ENCODE measurements around the gene TMEM255A.

The TMEM255A gene

GRCh38 chrX:120334603-120335002 is 23.3 kb upstream of the TMEM255A start:
- WGBS, 2 donors (ENCODE audit: extremely low coverage in 2 of 2, insufficient read length in 2 of 2, insufficient replicate concordance in 1 of 2): no CpG with 5 or more reads among the region's 1 CpG
- Histone ChIP-seq H2BK120ac (ENCODE audit: low read depth, low read length) (no peak overlapping the region), H2BK5ac (ENCODE audit: low read length) (no peak overlapping the region), H3K36me3 (replicated peaks in 1 of 2; ENCODE audit: control insufficient read depth in 2 of 2, insufficient read depth in 2 of 2, low read length in 2 of 2) (no peaks in the 10 kb centered on the region), H3K18ac (ENCODE audit: low read length) (no peak overlapping the region), H2BK15ac (ENCODE audit: low read length) (no peak overlapping the region), H3K14ac (ENCODE audit: low read length) (no peak overlapping the region), H4K8ac (ENCODE audit: low read depth, low read length) (no peak overlapping the region), H2BK12ac (ENCODE audit: low read length) (no peak overlapping the region), H3K27me3 (ENCODE audit: control insufficient read depth in 3 of 3, insufficient read depth in 3 of 3, low read depth in 1 of 3, low read length in 3 of 3) (no peaks in the 10 kb centered on the region), H3K4me2 (ENCODE audit: insufficient read depth, low read length, poor library complexity, severe bottlenecking) (no peak overlapping the region), H2AK5ac (ENCODE audit: low read depth, low read length) (no peak overlapping the region), H3K4me3 (ENCODE audit: low read length in 2 of 2) (no peak overlapping the region), H3K9me3 (replicated peaks in 1 of 2; ENCODE audit: control insufficient read depth in 2 of 2, insufficient read depth in 1 of 2, low read depth in 1 of 2, low read length in 2 of 2) (peaks cover 0 to 3% of the 10 kb centered on the region in 2 donors), H3K4ac (ENCODE audit: low read length) (no peak overlapping the region), H3K9ac (ENCODE audit: low read depth, low read length, poor library complexity) (no peak overlapping the region), H3K4me1 (ENCODE audit: control insufficient read depth in 2 of 2, insufficient read depth in 1 of 2, low read depth in 1 of 2, low read length in 2 of 2) (no peaks in the 10 kb centered on the region), H3K23ac (ENCODE audit: low read depth, low read length, poor library complexity) (no peak overlapping the region), H3K79me1 (ENCODE audit: low read depth, low read length) (no peaks in the 10 kb centered on the region), H3K27ac (replicated peaks; ENCODE audit: low read length) (no peak overlapping the region), H2AFZ (ENCODE audit: low read length) (no peak overlapping the region), H4K91ac (ENCODE audit: low read depth, low read length, poor library complexity) (no peak overlapping the region)
- no peak for DNase-seq (ENCODE audit: low spot score)

- no peaks in the 10 kb centered on the region for H3K4me1 ChIP-seq (ENCODE audit: control insufficient read depth in 2 of 2, insufficient read depth in 1 of 2, low read depth in 1 of 2, low read length in 2 of 2)
- peaks cover 0 to 3% of the 10 kb centered on the region in 2 donors for H3K9me3 ChIP-seq (replicated peaks in 1 of 2; ENCODE audit: control insufficient read depth in 2 of 2, insufficient read depth in 1 of 2, low read depth in 1 of 2, low read length in 2 of 2)
- H4K8ac ChIP-seq (ENCODE audit: low read depth, low read length): no peak overlapping the region
- no peaks in the 10 kb centered on the region for H3K36me3 ChIP-seq (replicated peaks in 1 of 2; ENCODE audit: control insufficient read depth in 2 of 2, insufficient read depth in 2 of 2, low read length in 2 of 2)
- no peak overlapping the region for H3K27ac ChIP-seq (replicated peaks; ENCODE audit: low read length)
- H3K4ac ChIP-seq (ENCODE audit: low read length): no peak overlapping the region
- H3K79me1 ChIP-seq (ENCODE audit: low read depth, low read length): no peaks in the 10 kb centered on the region
- H3K4me3 ChIP-seq (ENCODE audit: low read length in 2 of 2): no peak overlapping the region
- H2BK15ac ChIP-seq (ENCODE audit: low read length): no peak overlapping the region
- no peak overlapping the region for H2AFZ ChIP-seq (ENCODE audit: low read length)
- H4K91ac ChIP-seq (ENCODE audit: low read depth, low read length, poor library complexity): no peak overlapping the region
- H2BK120ac ChIP-seq (ENCODE audit: low read depth, low read length): no peak overlapping the region
- no peak overlapping the region for H3K23ac ChIP-seq (ENCODE audit: low read depth, low read length, poor library complexity)
- no CpG with 5 or more reads among the region's 2 CpGs for WGBS, 2 donors (ENCODE audit: extremely low coverage in 2 of 2, insufficient read length in 2 of 2, insufficient replicate concordance in 1 of 2)
- H3K27me3 ChIP-seq (ENCODE audit: control insufficient read depth in 3 of 3, insufficient read depth in 3 of 3, low read depth in 1 of 3, low read length in 3 of 3): no peaks in the 10 kb centered on the region
- no peak for DNase-seq (ENCODE audit: low spot score)
- H2AK5ac ChIP-seq (ENCODE audit: low read depth, low read length): no peak overlapping the region
- no peak overlapping the region for H2BK5ac ChIP-seq (ENCODE audit: low read length)
- H3K9ac ChIP-seq (ENCODE audit: low read depth, low read length, poor library complexity): no peak overlapping the region
- H2BK12ac ChIP-seq (ENCODE audit: low read length): no peak overlapping the region
- no peak overlapping the region for H3K18ac ChIP-seq (ENCODE audit: low read length)
- H3K14ac ChIP-seq (ENCODE audit: low read length): no peak overlapping the region
- no peak overlapping the region for H3K4me2 ChIP-seq (ENCODE audit: insufficient read depth, low read length, poor library complexity, severe bottlenecking)
These were observed 22.9 kb upstream of the TMEM255A start for GRCh38 chrX:120334151-120334550.

GRCh38 chrX:120332394-120332793 is 21.1 kb upstream of the TMEM255A start:
- Histone ChIP-seq H3K36me3 (replicated peaks in 1 of 2; ENCODE audit: control insufficient read depth in 2 of 2, insufficient read depth in 2 of 2, low read length in 2 of 2) (no peaks in the 10 kb centered on the region), H3K79me1 (ENCODE audit: low read depth, low read length) (no peaks in the 10 kb centered on the region), H3K27me3 (ENCODE audit: control insufficient read depth in 3 of 3, insufficient read depth in 3 of 3, low read depth in 1 of 3, low read length in 3 of 3) (no peaks in the 10 kb centered on the region), H3K4me2 (ENCODE audit: insufficient read depth, low read length, poor library complexity, severe bottlenecking) (no peak overlapping the region), H2BK120ac (ENCODE audit: low read depth, low read length) (no peak overlapping the region), H3K27ac (replicated peaks; ENCODE audit: low read length) (no peak overlapping the region), H2AK5ac (ENCODE audit: low read depth, low read length) (no peak overlapping the region), H2BK5ac (ENCODE audit: low read length) (no peak overlapping the region), H2BK15ac (ENCODE audit: low read length) (no peak overlapping the region), H4K8ac (ENCODE audit: low read depth, low read length) (no peak overlapping the region), H3K9ac (ENCODE audit: low read depth, low read length, poor library complexity) (no peak overlapping the region), H2BK12ac (ENCODE audit: low read length) (no peak overlapping the region), H3K4me1 (ENCODE audit: control insufficient read depth in 2 of 2, insufficient read depth in 1 of 2, low read depth in 1 of 2, low read length in 2 of 2) (no peaks in the 10 kb centered on the region), H3K4ac (ENCODE audit: low read length) (no peak overlapping the region), H2AFZ (ENCODE audit: low read length) (no peak overlapping the region), H3K9me3 (replicated peaks in 1 of 2; ENCODE audit: control insufficient read depth in 2 of 2, insufficient read depth in 1 of 2, low read depth in 1 of 2, low read length in 2 of 2) (peaks cover 0 to 3% of the 10 kb centered on the region in 2 donors), H3K23ac (ENCODE audit: low read depth, low read length, poor library complexity) (no peak overlapping the region), H3K18ac (ENCODE audit: low read length) (no peak overlapping the region), H3K4me3 (ENCODE audit: low read length in 2 of 2) (no peak overlapping the region), H3K14ac (ENCODE audit: low read length) (no peak overlapping the region), H4K91ac (ENCODE audit: low read depth, low read length, poor library complexity) (no peak overlapping the region)
- WGBS, 2 donors (ENCODE audit: extremely low coverage in 2 of 2, insufficient read length in 2 of 2, insufficient replicate concordance in 1 of 2): no CpG with 5 or more reads among the region's 1 CpG
- no peak for DNase-seq (ENCODE audit: low spot score)

- no peak overlapping the region for H3K18ac ChIP-seq (ENCODE audit: low read length)
- no peak for DNase-seq (ENCODE audit: low spot score)
- H3K27me3 ChIP-seq (ENCODE audit: control insufficient read depth in 3 of 3, insufficient read depth in 3 of 3, low read depth in 1 of 3, low read length in 3 of 3): no peaks in the 10 kb centered on the region
- H3K4me1 ChIP-seq (ENCODE audit: control insufficient read depth in 2 of 2, insufficient read depth in 1 of 2, low read depth in 1 of 2, low read length in 2 of 2): no peaks in the 10 kb centered on the region
- H3K79me1 ChIP-seq (ENCODE audit: low read depth, low read length): no peaks in the 10 kb centered on the region
- H2AK5ac ChIP-seq (ENCODE audit: low read depth, low read length): no peak overlapping the region
- H3K9ac ChIP-seq (ENCODE audit: low read depth, low read length, poor library complexity): no peak overlapping the region
- no peak overlapping the region for H3K27ac ChIP-seq (replicated peaks; ENCODE audit: low read length)
- H2BK12ac ChIP-seq (ENCODE audit: low read length): no peak overlapping the region
- H3K23ac ChIP-seq (ENCODE audit: low read depth, low read length, poor library complexity): no peak overlapping the region
- no peaks in the 10 kb centered on the region for H3K9me3 ChIP-seq (replicated peaks in 1 of 2; ENCODE audit: control insufficient read depth in 2 of 2, insufficient read depth in 1 of 2, low read depth in 1 of 2, low read length in 2 of 2)
- no peak overlapping the region for H3K14ac ChIP-seq (ENCODE audit: low read length)
- H2BK5ac ChIP-seq (ENCODE audit: low read length): no peak overlapping the region
- no peak overlapping the region for H2BK15ac ChIP-seq (ENCODE audit: low read length)
- no peak overlapping the region for H4K8ac ChIP-seq (ENCODE audit: low read depth, low read length)
- no peak overlapping the region for H3K4ac ChIP-seq (ENCODE audit: low read length)
- no peak overlapping the region for H2BK120ac ChIP-seq (ENCODE audit: low read depth, low read length)
- no peak overlapping the region for H2AFZ ChIP-seq (ENCODE audit: low read length)
- H3K36me3 ChIP-seq (replicated peaks in 1 of 2; ENCODE audit: control insufficient read depth in 2 of 2, insufficient read depth in 2 of 2, low read length in 2 of 2): no peaks in the 10 kb centered on the region
- no CpG with 5 or more reads among the region's 2 CpGs for WGBS, 2 donors (ENCODE audit: extremely low coverage in 2 of 2, insufficient read length in 2 of 2, insufficient replicate concordance in 1 of 2)
- H4K91ac ChIP-seq (ENCODE audit: low read depth, low read length, poor library complexity): no peak overlapping the region
- H3K4me2 ChIP-seq (ENCODE audit: insufficient read depth, low read length, poor library complexity, severe bottlenecking): no peak overlapping the region
- H3K4me3 ChIP-seq (ENCODE audit: low read length in 2 of 2): no peak overlapping the region
These were observed 19.9 kb upstream of the TMEM255A start for GRCh38 chrX:120331116-120331515.
